K562 (cell line): ENCODE results near the gene GP1BB. TPM values are rescaled to one million over a fixed set of nuclear protein-coding genes. Genes with fewer than 3 reads are reported as not detected.

Experiments
- CHCHD3 ChIP-seq: fragments of 250-450 bp; sonication (Bioruptor Pico); IDR thresholded peaks from 2 replicates; pipeline ENCODE4 v2.1.2; 2022; ENCODE audit warnings: mild to moderate bottlenecking
- ESRRB ChIP-seq: fragments of 250-450 bp; sonication (Bioruptor Pico); IDR thresholded peaks from 2 replicates; pipeline ENCODE4 v1.5.0; 2020; ENCODE audit warnings: mild to moderate bottlenecking, moderate library complexity, borderline replicate concordance
- GTF2F1 ChIP-seq: IDR thresholded peaks from 2 replicates; pipeline ENCODE4 v1.6.1; 2011; ENCODE audit warnings: low read depth, low read length, improper control_type of control experiment
- HDAC2 ChIP-seq: fragments of 450-650 bp; IDR thresholded peaks from 2 replicates; pipeline ENCODE4 v1.6.1; 2016; ENCODE audit warnings: mild to moderate bottlenecking
- HDAC6 ChIP-seq: IDR thresholded peaks from 2 replicates; pipeline ENCODE4 v1.6.1; 2012; ENCODE audit warnings: low read depth, mild to moderate bottlenecking, control low read depth, inconsistent platforms, low read length, moderate library complexity
- JUND ChIP-seq, 2 experiments: IDR thresholded peaks; 2 replicates in 1 of 2; 3 replicates in 1 of 2; pipeline ENCODE4 v1.6.1; 2011; ENCODE audit warnings: borderline replicate concordance in 2 of 2, low read depth in 2 of 2, low read length in 2 of 2, improper control_type of control experiment in 1 of 2, missing biosample characterization in 1 of 2, missing genetic modification characterization in 1 of 2, missing genetic modification reagents in 1 of 2
- KDM2B ChIP-seq: fragments of 250-450 bp; sonication (Bioruptor Pico); IDR thresholded peaks from 2 replicates; pipeline ENCODE4 v1.8.0; 2021; ENCODE audit warnings: mild to moderate bottlenecking, moderate library complexity
- KDM4B ChIP-seq, 2 experiments: fragments of 450-650 bp in 1 of 2; sonication (generic) in 1 of 2; IDR thresholded peaks; 2 replicates each; pipeline ENCODE4 v1.6.1; 2016 to 2017; ENCODE audit warnings: borderline replicate concordance in 2 of 2, antibody characterized with exemption in 1 of 2, low read depth in 1 of 2, mild to moderate bottlenecking in 1 of 2
- MYC ChIP-seq, 2 experiments: fragments of 250-450 bp in 1 of 2; sonication (Bioruptor Pico) in 1 of 2; IDR thresholded peaks; 2 replicates each; pipeline versions ENCODE4 v1.5.1 to v1.6.1; 2012 to 2021; ENCODE audit warnings: low read depth in 2 of 2, borderline replicate concordance in 1 of 2, improper control_type of control experiment in 1 of 2, low read length in 1 of 2, mild to moderate bottlenecking in 1 of 2, moderate library complexity in 1 of 2
- NR4A1 ChIP-seq, 2 experiments: fragments of 250-450 bp in 1 of 2; fragments of 450-650 bp in 1 of 2; sonication (Bioruptor Pico) in 1 of 2; IDR thresholded peaks; 2 replicates each; pipeline versions ENCODE4 v1.4.0 to v1.6.1; 2016 to 2020; ENCODE audit warnings: mild to moderate bottlenecking in 2 of 2, missing compliant biosample characterization in 1 of 2, missing genetic modification characterization in 1 of 2, moderate library complexity in 1 of 2
- NRF1 ChIP-seq, 2 experiments: fragments of 450-650 bp; IDR thresholded peaks in 1 of 2; conservative IDR thresholded peaks in 1 of 2; 2 replicates each; pipeline ENCODE4 v1.6.1; 2014; ENCODE audit warnings: mild to moderate bottlenecking in 2 of 2
- NUFIP1 ChIP-seq: fragments of 450-650 bp; IDR thresholded peaks from 2 replicates; pipeline ENCODE4 v1.6.1; 2018; ENCODE audit not compliant: partially characterized antibody
- PHB2 ChIP-seq: fragments of 450-650 bp; IDR thresholded peaks from 2 replicates; pipeline ENCODE4 v1.6.1; 2017; ENCODE audit warnings: low read depth
- POLR2AphosphoS2 ChIP-seq: IDR thresholded peaks from 2 replicates; pipeline ENCODE4 v1.6.1; 2012; ENCODE audit warnings: low read length, improper control_type of control experiment
- RB1 ChIP-seq: fragments of 450-650 bp; IDR thresholded peaks from 2 replicates; pipeline ENCODE4 v1.6.1; 2017; ENCODE audit warnings: low read depth, mild to moderate bottlenecking
- RBM39 ChIP-seq: fragments of 200-400 bp; formaldehyde crosslinking; optimal IDR thresholded peaks from 2 replicates; pipeline ENCODE3; 2018; ENCODE audit warnings: low read depth, low read length
- RCOR1 ChIP-seq, 2 experiments: IDR thresholded peaks; 2 replicates each; pipeline ENCODE4 v1.6.1; 2012; ENCODE audit warnings: low read depth in 2 of 2, low read length in 2 of 2, borderline replicate concordance in 1 of 2, improper control_type of control experiment in 1 of 2
- SIN3A ChIP-seq, 2 experiments: fragments of 150-350 bp in 1 of 2; IDR thresholded peaks; 2 replicates each; pipeline ENCODE4 v1.6.1; 2011 to 2016; ENCODE audit warnings: borderline replicate concordance in 2 of 2, low read depth in 2 of 2, low read length in 2 of 2, mild to moderate bottlenecking in 2 of 2, moderate library complexity in 2 of 2; ENCODE audit not compliant: control insufficient read depth in 1 of 2
- YBX1 ChIP-seq: fragments of 450-650 bp; IDR thresholded peaks from 2 replicates; pipeline ENCODE4 v1.7.1; 2016; ENCODE audit warnings: mild to moderate bottlenecking
- YY1 ChIP-seq, 3 experiments: IDR thresholded peaks; 2 replicates each; pipeline ENCODE4 v1.6.1; 2011; ENCODE audit warnings: low read length in 2 of 3, mild to moderate bottlenecking in 2 of 3, moderate library complexity in 2 of 3, borderline replicate concordance in 1 of 3, control low read depth in 1 of 3, low read depth in 1 of 3; ENCODE audit not compliant: insufficient read depth in 3 of 3, insufficient replicate concordance in 2 of 3, control insufficient read depth in 1 of 3, insufficient read length in 1 of 3; ENCODE audit errors: extremely low read depth in 1 of 3
- ZKSCAN1 ChIP-seq: fragments of 150-350 bp; IDR thresholded peaks from 2 replicates; pipeline ENCODE4 v1.6.1; 2016; ENCODE audit warnings: low read depth, low read length
- polyA plus RNA-seq, 8 experiments: library from polyadenylated mRNA; depleted of rRNA in 4 of 8; stranded (reverse) in 5 of 8; unstranded in 3 of 8; fragments of >200 nt; fragmentation: Nextera tagmentation in 2 of 8; fragmentation: Illumina TruSeq in 1 of 8; extraction: Ambion mirVana in 2 of 8; extraction: Trizol in 1 of 8; gene quantifications; 2 replicates each; pipeline versions ENCODE4 v1.2.1 to v1.2.3, GENCODE V29; 2011 to 2014; ENCODE audit warnings: inconsistent platforms in 1 of 8, missing spikeins in 1 of 8
- total RNA-seq, 7 experiments: library from RNA; depleted of rRNA in 6 of 7; stranded (reverse); fragments of >200 nt in 6 of 7; fragmentation: Illumina TruSeq in 2 of 7; extraction: Trizol in 2 of 7; gene quantifications; 2 replicates each; pipeline versions ENCODE4 v1.2.1 to v1.2.3, GENCODE V29; 2011 to 2021; ENCODE audit warnings: low replicate concordance in 1 of 7
- TF ChIP-seq, protein P1 (sequence below): fragments of 250-450 bp; sonication (Bioruptor Pico); IDR thresholded peaks from 2 replicates; pipeline ENCODE4 v1.8.0; 2021; ENCODE audit warnings: borderline replicate concordance, mild to moderate bottlenecking, moderate library complexity; ENCODE audit not compliant: poor library complexity, severe bottlenecking
- TF ChIP-seq, protein P2 (sequence below): fragments of 150-350 bp; conservative IDR thresholded peaks from 2 replicates; pipeline ENCODE4 v1.6.1; 2014; ENCODE audit warnings: low read length

The GP1BB gene
- total and polyA plus RNA-seq, 9 of the 15 experiments (the other 6 are each of a cell fraction or from before 2014, with no cell fraction given), result 0.69 to 162 (median 2.8) TPM

DNA sequence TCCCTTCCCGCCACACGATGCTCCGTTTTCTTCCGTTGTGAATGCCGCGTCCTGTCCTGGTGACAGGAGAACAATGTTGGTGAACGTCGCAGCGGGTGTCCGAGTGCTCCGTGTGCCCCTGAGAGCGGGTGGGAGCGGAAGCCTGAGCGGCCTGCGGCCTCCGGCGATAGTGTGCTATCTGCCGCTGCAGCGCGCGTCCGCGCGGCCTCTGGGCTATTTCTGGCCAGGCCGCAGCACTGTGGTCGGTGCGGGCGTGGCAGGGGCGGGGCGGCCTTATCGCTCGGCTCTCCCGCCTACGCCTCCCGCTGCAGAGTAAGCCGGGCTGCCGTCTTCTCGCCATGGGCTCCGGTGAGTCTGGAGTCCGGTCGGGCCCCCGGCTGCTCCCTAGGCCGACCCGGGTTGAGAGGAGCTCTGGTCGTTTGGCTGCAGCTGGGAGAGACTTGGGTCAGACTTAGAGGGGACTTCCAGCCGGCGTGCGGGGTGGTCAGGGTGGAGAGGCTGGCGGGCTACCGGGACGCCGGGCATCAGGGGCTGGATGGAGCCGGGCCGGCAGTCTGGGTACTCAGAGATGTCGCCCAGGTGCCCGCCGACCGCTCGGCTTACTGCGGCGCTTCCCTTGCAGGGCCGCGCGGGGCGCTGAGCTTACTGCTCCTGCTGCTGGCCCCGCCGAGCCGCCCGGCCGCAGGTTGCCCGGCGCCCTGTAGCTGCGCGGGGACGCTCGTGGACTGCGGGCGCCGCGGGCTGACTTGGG lies at the start of gene GP1BB (continued):
- TF ChIP-seq RB1 (peak; percentile 100), NR4A1 (CRISPR knock-in tag; IDR thresholded peaks at IDR 0.05) (no peak), NR4A1 (tag; IDR thresholded peaks at IDR 0.05) (peak; percentile 96), HDAC6 (peak; percentile 89; the same call in 1 of the 2 replicates), RBM39 (no peak), ESRRB (no peak), KDM2B (CRISPR knock-in tag) (peak; percentile 100), SIN3A (IDR thresholded peaks at IDR 0.05; ENCODE audit: borderline replicate concordance in 2 of 2, control insufficient read depth in 1 of 2, low read depth in 2 of 2, low read length in 2 of 2) (peak in 1 of 2 experiments; percentile 92; a peak in 2 of 4 replicates), HDAC2 (peak; percentile 100), MYC (IDR thresholded peaks at IDR 0.05; ENCODE audit: low read depth, low read length) (peak; percentile 99), MYC (CRISPR knock-in tag; IDR thresholded peaks at IDR 0.05; ENCODE audit: borderline replicate concordance, low read depth) (peak; percentile 95), RCOR1 (IDR thresholded peaks at IDR 0.05; ENCODE audit: borderline replicate concordance in 1 of 2, low read depth in 2 of 2, low read length in 2 of 2) (peak; percentile 98 to 100), PHB2 (peak; percentile 95), YY1 (IDR thresholded peaks at IDR 0.05; ENCODE audit: borderline replicate concordance in 1 of 3, control insufficient read depth in 1 of 3, extremely low read depth in 1 of 3, insufficient read depth in 3 of 3, insufficient read length in 1 of 3, insufficient replicate concordance in 2 of 3, low read depth in 1 of 3, low read length in 2 of 3) (peak in 1 of 3 experiments; percentile 94), JUND (IDR thresholded peaks at IDR 0.05; ENCODE audit: borderline replicate concordance, low read depth, low read length) (peak; percentile 93), JUND (tag; IDR thresholded peaks at IDR 0.05; ENCODE audit: borderline replicate concordance, low read depth, low read length) (peak; percentile 72; the same call in 1 of the 3 replicates), NUFIP1 (peak; percentile 98), KDM4B (IDR thresholded peaks at IDR 0.05; ENCODE audit: borderline replicate concordance in 2 of 2, low read depth in 1 of 2) (no peak), CHCHD3 (CRISPR knock-in tag) (peak; percentile 94; the same call in 1 of the 2 replicates), GTF2F1 (peak; percentile 89), POLR2AphosphoS2 (peak; percentile 97), NRF1 (conservative IDR thresholded peaks at IDR 0.05 in 1 of 2, IDR thresholded peaks at IDR 0.05 in 1 of 2) (peak; percentile 66 to 70; a peak in 3 of 4 replicates), ZKSCAN1 (peak; percentile 96), YBX1 (no peak)
- TF ChIP-seq, protein P1, sequence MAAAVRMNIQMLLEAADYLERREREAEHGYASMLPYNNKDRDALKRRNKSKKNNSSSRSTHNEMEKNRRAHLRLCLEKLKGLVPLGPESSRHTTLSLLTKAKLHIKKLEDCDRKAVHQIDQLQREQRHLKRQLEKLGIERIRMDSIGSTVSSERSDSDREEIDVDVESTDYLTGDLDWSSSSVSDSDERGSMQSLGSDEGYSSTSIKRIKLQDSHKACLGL (CRISPR knock-in tag), result peak; percentile 42
- TF ChIP-seq, protein P2, sequence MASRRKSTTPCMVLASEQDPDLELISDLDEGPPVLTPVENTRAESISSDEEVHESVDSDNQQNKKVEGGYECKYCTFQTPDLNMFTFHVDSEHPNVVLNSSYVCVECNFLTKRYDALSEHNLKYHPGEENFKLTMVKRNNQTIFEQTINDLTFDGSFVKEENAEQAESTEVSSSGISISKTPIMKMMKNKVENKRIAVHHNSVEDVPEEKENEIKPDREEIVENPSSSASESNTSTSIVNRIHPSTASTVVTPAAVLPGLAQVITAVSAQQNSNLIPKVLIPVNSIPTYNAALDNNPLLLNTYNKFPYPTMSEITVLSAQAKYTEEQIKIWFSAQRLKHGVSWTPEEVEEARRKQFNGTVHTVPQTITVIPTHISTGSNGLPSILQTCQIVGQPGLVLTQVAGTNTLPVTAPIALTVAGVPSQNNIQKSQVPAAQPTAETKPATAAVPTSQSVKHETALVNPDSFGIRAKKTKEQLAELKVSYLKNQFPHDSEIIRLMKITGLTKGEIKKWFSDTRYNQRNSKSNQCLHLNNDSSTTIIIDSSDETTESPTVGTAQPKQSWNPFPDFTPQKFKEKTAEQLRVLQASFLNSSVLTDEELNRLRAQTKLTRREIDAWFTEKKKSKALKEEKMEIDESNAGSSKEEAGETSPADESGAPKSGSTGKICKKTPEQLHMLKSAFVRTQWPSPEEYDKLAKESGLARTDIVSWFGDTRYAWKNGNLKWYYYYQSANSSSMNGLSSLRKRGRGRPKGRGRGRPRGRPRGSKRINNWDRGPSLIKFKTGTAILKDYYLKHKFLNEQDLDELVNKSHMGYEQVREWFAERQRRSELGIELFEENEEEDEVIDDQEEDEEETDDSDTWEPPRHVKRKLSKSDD, result peak; percentile 94
